Vagina (tissue), 2 donors: ENCODE data around the gene MRPL54. TPM values are rescaled to one million over a fixed set of nuclear protein-coding genes. Genes with fewer than 3 reads are reported as not detected.
"Not testable (repeated sequence)": the region's sequence is repeated elsewhere in the genome, so short reads cannot be mapped to it uniquely, and the experiment has no call there.

ENCODE experiments used
- DNase-seq, 2 donors: peaks; one replicate each; pipeline ENCODE4 v3.0.0-alpha.2; 2017; ENCODE audit errors: extremely low spot score in 2 of 2
- H3K27ac ChIP-seq: fragments of 200-600 bp; sonication (generic); one replicate; pipeline ENCODE4 v1.5.1; 2019
- H3K27me3 ChIP-seq: fragments of 200-600 bp; sonication (generic); one replicate; pipeline ENCODE4 v1.5.1; 2019
- H3K36me3 ChIP-seq, 2 donors: fragments of 200-600 bp; sonication (generic); one replicate each; pipeline ENCODE4 v1.5.1; 2017 to 2019
- H3K4me1 ChIP-seq: fragments of 200-600 bp; sonication (generic); one replicate; pipeline ENCODE4 v1.5.1; 2019
- H3K4me3 ChIP-seq, 2 donors: fragments of 200-600 bp; sonication (generic); 1 replicate in 1 of 2; 2 replicates in 1 of 2; pipeline ENCODE4 v1.5.1; 2016 to 2019
- H3K9me3 ChIP-seq: fragments of 200-600 bp; sonication (generic); one replicate; pipeline ENCODE4 v1.5.1; 2019
- CTCF ChIP-seq, 3 experiments: fragments of 450-650 bp in 2 of 3; fragments of 200-600 bp in 1 of 3; sonication (generic) in 1 of 3; IDR thresholded peaks; one replicate each; pipeline ENCODE4 v1.5.1; 2017 to 2019; ENCODE audit warnings: antibody characterized with exemption in 3 of 3, mild to moderate bottlenecking in 2 of 3, moderate library complexity in 2 of 3
- POLR2A ChIP-seq, 2 donors: fragments of 450-650 bp; IDR thresholded peaks; one replicate each; pipeline ENCODE4 v1.6.1; 2017; ENCODE audit warnings: antibody characterized with exemption in 2 of 2, mild to moderate bottlenecking in 2 of 2, moderate library complexity in 2 of 2
- POLR2AphosphoS5 ChIP-seq, 2 donors: sonication (generic); formaldehyde crosslinking; IDR thresholded peaks; one replicate each; pipeline ENCODE4 v1.9.0; 2017; ENCODE audit warnings: antibody characterized with exemption in 2 of 2, mild to moderate bottlenecking in 2 of 2, low read depth in 1 of 2; ENCODE audit not compliant: insufficient read depth in 1 of 2
- intact Hi-C: fragments of 100-400 bp; cut with DNase I; formaldehyde crosslinking; loops from one replicate; pipeline ENCODE4 v1.15.1; 2023
- small RNA-seq: library from RNA; depleted of rRNA; stranded (forward); fragments of <200 nt; gene quantifications from one replicate; pipeline ENCODE3, GENCODE V24; 2016
- total RNA-seq: library from RNA; depleted of rRNA; stranded (reverse); fragments of >200 nt; gene quantifications from one replicate; pipeline ENCODE4 v1.2.3, GENCODE V29; 2016

The MRPL54 gene
- total RNA-seq, 1 donor from 2014 or later = 30.4 TPM

DNA sequence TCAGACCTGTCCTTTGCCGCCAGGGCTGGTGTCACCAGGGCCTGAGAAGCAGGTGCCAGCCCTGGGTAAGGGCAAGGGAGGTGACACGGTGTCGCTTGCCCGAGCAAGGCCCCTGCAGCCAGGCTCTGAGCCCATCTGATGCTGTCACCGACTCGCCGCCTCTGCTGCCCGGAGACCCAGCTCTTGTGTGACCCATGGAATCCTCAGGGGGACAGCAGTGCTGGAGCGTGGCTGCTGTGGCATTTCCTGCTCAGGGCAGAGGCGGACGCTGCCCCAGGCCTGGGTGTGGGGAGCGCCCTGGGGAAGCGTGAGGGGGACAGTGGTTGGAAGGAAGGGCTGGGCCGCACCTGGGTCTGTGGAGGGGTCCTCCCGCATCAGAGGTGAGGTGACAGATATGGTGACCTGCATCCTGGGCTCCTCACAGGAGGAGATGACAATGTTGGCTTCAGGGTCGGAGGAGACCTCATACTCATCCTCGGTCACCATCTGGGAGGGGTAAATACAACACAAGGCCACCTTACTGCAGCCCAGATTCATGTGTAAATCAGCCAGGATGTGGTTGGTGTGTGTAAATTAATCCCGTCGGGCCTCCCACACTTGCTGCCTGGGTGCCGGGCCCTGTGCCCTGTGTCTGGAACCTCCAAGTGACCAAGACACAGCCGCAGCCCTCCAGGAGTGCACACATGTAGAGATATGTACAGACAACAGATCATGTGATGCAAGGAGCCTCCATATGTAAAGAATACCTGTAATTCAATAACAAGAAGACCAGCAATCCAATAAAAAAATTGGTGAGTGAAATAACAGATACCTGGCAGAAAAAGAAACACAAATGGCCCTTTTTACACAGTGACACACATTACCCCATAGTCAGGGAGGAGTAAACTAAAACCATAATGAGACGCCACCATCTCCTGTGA lies 51.3 kb downstream of the MRPL54 start:
- H3K9me3 ChIP-seq = no peaks in the 10 kb centered on the region
- no peak for DNase-seq
- TF ChIP-seq POLR2A (IDR thresholded peaks at IDR 0.05) (no peak), CTCF (IDR thresholded peaks at IDR 0.05) (no peak), POLR2AphosphoS5 (IDR thresholded peaks at IDR 0.05; ENCODE audit: insufficient read depth in 1 of 2, low read depth in 1 of 2) (no peak)
- no peak overlapping the region for H3K27ac ChIP-seq
- intact Hi-C loops = no loop called here
- no peak overlapping the region for H3K4me3 ChIP-seq
- no peaks in the 10 kb centered on the region for H3K27me3 ChIP-seq
- no peaks in the 10 kb centered on the region for H3K36me3 ChIP-seq
- peaks cover 5% of the 10 kb centered on the region for H3K4me1 ChIP-seq

- no peak overlapping the region for H3K4me3 ChIP-seq
- DNase-seq = no peak
- H3K36me3 ChIP-seq = no peaks in the 10 kb centered on the region
- no peaks in the 10 kb centered on the region for H3K9me3 ChIP-seq
- no peak for TF ChIP-seq POLR2AphosphoS5 (IDR thresholded peaks at IDR 0.05; ENCODE audit: insufficient read depth in 1 of 2, low read depth in 1 of 2)
- TF ChIP-seq POLR2A (IDR thresholded peaks at IDR 0.05) = no peak
- TF ChIP-seq CTCF (IDR thresholded peaks at IDR 0.05) = no peak
- H3K4me1 ChIP-seq = peaks cover 5% of the 10 kb centered on the region
- no peaks in the 10 kb centered on the region for H3K27me3 ChIP-seq
- intact Hi-C loops = no loop called here
- no peak overlapping the region for H3K27ac ChIP-seq
Observed at GRCh38 chr19:3814648-3815047, 52.2 kb downstream of the MRPL54 start.

DNA sequence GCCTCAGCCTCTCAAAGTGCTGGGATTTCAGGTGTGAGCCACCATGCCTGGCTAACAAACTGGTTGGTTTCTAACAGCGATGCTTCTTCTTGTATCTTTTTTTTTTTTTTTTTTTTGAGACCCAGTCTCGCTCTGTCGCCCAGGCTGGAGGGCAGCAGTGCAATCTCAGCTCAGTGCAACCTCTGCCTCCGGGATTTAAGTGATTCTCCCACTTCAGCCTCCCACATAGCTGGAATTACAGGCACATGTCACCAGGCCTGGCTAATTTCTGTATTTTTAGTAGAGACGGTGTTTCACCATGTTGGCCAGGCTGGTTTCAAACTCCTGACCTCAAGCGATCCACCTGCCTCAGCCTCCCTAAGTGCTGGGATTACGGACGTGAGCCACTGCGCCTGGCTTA lies 53.7 kb downstream of the MRPL54 start:
- H3K27ac ChIP-seq, H3K27me3 ChIP-seq, H3K36me3 ChIP-seq, H3K9me3 ChIP-seq, H3K4me1 ChIP-seq, intact Hi-C loops, H3K4me3 ChIP-seq, DNase-seq: not testable (repeated sequence)

DNA sequence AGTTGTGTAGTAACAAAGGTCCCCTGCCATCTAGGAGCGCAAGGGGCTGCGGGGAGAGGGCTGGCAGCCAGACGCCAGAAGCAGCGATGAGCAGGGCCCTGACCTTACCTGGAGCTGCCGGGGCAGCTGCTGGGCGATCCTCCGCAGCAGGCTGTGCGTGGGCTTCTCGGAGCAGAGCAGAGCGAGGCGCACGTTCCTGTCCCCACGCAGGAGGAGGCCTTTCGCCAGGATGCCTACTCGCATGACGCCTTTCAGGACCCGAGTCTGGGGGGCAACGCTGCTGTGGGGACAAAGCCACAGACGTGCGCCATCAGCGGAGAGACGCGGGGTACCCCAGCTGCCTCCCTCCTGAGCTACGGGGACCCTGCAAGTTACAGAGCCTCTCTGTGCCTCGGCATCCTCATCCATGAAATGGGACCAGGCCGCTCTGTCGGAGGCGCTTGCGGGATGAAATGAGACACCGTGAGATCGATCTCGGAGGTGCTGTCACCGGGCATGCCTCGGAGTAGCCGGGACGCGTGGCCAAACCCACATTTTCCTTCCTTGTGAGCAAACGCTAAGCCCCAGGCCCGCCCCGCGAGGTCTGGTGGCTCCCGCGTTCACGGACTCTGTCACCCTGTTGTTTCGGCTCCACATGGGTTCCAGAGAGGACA lies 54.2 kb downstream of the MRPL54 start:
- intact Hi-C loops = no loop called here
- H3K27me3 ChIP-seq = no peaks in the 10 kb centered on the region
- no peaks in the 10 kb centered on the region for H3K9me3 ChIP-seq
- peaks cover 5% of the 10 kb centered on the region for H3K4me1 ChIP-seq
- no peaks in the 10 kb centered on the region for H3K36me3 ChIP-seq
- no peak overlapping the region for H3K4me3 ChIP-seq
- no peak for DNase-seq
- no peak overlapping the region for H3K27ac ChIP-seq
- TF ChIP-seq CTCF (IDR thresholded peaks at IDR 0.05) (no peak), POLR2A (IDR thresholded peaks at IDR 0.05) (no peak), POLR2AphosphoS5 (IDR thresholded peaks at IDR 0.05; ENCODE audit: insufficient read depth in 1 of 2, low read depth in 1 of 2) (no peak)

Small RNAs within 50 kb of the gene (small RNA-seq; reads per million reads assigned to genes)
- not detected for gene AC005777.1

Other genes starting within 250 kb of the MRPL54 start
- not detected for gene TEKTIP1, start 223.5 kb upstream of the MRPL54 start, total RNA-seq
- gene MFSD12, start 205.1 kb upstream of the MRPL54 start, total RNA-seq = 48.4 TPM
- 92.8 TPM for gene HMG20B, start 189.7 kb upstream of the MRPL54 start, total RNA-seq
- gene GIPC3, start 177.2 kb upstream of the MRPL54 start, total RNA-seq = 0.25 TPM
- gene TBXA2R, start 155.8 kb upstream of the MRPL54 start, total RNA-seq = 1.7 TPM
- gene CACTIN, start 135.9 kb upstream of the MRPL54 start, total RNA-seq = 36.3 TPM
- 24.1 TPM for gene PIP5K1C, start 62.2 kb upstream of the MRPL54 start, total RNA-seq
- 17.7 TPM for gene TJP3, start 54.3 kb upstream of the MRPL54 start, total RNA-seq
- 46.2 TPM for gene APBA3, start 990 bp upstream of the MRPL54 start, total RNA-seq
- gene RAX2, start 9.5 kb downstream of the MRPL54 start, total RNA-seq = not detected
- 1.2 TPM for gene MATK, start 23.7 kb downstream of the MRPL54 start, total RNA-seq
- not detected for gene ZFR2, start 106.4 kb downstream of the MRPL54 start, total RNA-seq
- 0.98 TPM for gene ATCAY, start 118.0 kb downstream of the MRPL54 start, total RNA-seq
- not detected for gene NMRK2, start 170.4 kb downstream of the MRPL54 start, total RNA-seq
- gene DAPK3, start 208.4 kb downstream of the MRPL54 start, total RNA-seq = 62.4 TPM
- gene EEF2, start 222.8 kb downstream of the MRPL54 start, total RNA-seq = 1,702 TPM
- 14.0 TPM for gene PIAS4, start 245.1 kb downstream of the MRPL54 start, total RNA-seq